Muscle layer of duodenum (tissue), 2 donors: ENCODE measurements around the gene RFNG.

ENCODE experiments used
- H3K27ac ChIP-seq: one replicate; pipeline ENCODE4 v1.7.0; 2013; ENCODE audit warnings: mild to moderate bottlenecking, low read length
- H3K27me3 ChIP-seq: one replicate; pipeline ENCODE4 v1.7.0; 2013; ENCODE audit warnings: low read depth, mild to moderate bottlenecking, control low read depth, low read length
- H3K36me3 ChIP-seq, 2 donors: one replicate each; pipeline ENCODE4 v1.7.0; 2013; ENCODE audit warnings: low read length in 2 of 2, control low read depth in 1 of 2, mild to moderate bottlenecking in 1 of 2; ENCODE audit not compliant: insufficient read depth in 2 of 2, control insufficient read depth in 1 of 2
- H3K4me1 ChIP-seq, 2 donors: one replicate each; pipeline ENCODE4 v1.7.0; 2013; ENCODE audit warnings: low read length in 2 of 2, mild to moderate bottlenecking in 2 of 2, control low read depth in 1 of 2, moderate library complexity in 1 of 2; ENCODE audit not compliant: insufficient read depth in 2 of 2, control insufficient read depth in 1 of 2
- H3K4me3 ChIP-seq, 2 donors: one replicate each; pipeline ENCODE4 v1.7.0; 2013; ENCODE audit warnings: low read length in 2 of 2, low read depth in 1 of 2, mild to moderate bottlenecking in 1 of 2
- H3K9me3 ChIP-seq, 2 donors: one replicate each; pipeline ENCODE4 v1.7.0; 2013; ENCODE audit warnings: low read length in 2 of 2, control low read depth in 1 of 2, mild to moderate bottlenecking in 1 of 2; ENCODE audit not compliant: control insufficient read depth in 1 of 2
- donor health status: healthy.

Gene RFNG

DNA sequence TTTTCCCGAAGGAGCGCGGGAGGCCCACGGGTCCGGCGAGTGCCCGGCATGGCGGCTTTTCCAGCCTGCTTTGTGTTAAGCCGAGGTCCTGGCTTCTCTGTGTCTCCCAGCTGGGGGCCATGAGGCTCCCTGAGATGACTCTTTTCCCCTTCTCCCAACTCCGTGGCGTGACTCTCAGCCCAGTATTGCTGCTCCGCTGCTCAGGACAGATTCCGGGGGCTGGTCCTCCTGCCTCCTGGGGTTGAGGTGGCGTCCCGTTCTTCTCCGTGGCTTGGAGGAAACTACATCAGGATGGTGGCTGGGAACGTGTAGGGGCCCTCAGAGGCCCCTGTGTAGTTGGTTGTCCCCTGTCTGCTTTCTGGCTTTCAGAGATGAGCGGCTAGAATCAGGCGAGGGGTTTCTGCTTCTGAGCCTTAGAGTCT is 1.0 kb upstream of the RFNG start:
- Histone ChIP-seq H3K27ac (no peak overlapping the region), H3K4me3 (peak overlapping the region; percentile 71 to 97), H3K36me3 (peaks cover 0 to 68% of the 10 kb centered on the region in 2 donors), H3K9me3 (no peaks in the 10 kb centered on the region), H3K4me1 (peaks cover 0 to 29% of the 10 kb centered on the region in 2 donors), H3K27me3 (no peaks in the 10 kb centered on the region)

DNA sequence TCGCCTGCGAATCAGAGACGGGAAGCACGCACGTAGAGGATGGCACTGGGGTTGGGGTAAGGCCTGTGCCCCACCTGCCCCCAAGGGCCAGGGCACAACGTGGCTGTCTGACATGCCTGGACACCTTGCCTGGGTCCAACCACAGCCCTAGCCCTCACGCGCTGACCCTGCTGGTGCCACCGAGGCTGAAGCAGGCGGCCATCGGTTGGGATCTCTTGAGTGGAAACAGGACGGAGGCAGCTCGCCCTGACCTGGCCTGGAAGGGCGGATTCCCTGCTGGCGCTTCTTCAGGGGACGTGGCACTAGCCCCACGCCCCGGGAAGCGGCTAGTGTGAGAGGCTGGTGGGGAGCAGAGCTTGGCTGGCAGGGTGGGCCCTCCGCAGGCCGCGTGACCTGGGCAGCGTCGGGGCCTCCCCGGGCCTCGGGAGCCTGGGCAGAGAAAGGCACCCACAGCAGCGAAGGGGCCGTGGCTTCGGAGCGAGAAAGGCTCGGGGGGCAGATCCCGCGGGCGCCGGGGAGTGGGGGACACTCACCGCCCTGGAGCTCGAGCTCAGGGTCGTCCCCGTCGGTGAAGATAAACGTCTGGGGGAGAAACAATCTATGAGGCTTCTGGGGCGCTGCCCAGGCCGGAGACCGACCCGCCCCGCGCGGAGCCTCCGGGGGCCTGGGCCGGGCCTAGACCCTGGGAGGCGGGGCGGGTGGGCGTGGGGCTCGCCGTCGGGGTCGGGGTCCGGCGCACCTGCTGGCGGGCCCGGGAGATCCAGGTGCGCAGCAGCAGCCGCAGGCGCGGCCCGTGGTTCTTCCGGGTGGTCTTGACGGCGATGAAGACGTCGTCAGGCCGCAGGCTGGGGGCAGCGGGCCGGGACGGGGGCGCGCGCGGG is 610 bp downstream of the RFNG start:
- no peaks in the 10 kb centered on the region for H3K9me3 ChIP-seq

DNA sequence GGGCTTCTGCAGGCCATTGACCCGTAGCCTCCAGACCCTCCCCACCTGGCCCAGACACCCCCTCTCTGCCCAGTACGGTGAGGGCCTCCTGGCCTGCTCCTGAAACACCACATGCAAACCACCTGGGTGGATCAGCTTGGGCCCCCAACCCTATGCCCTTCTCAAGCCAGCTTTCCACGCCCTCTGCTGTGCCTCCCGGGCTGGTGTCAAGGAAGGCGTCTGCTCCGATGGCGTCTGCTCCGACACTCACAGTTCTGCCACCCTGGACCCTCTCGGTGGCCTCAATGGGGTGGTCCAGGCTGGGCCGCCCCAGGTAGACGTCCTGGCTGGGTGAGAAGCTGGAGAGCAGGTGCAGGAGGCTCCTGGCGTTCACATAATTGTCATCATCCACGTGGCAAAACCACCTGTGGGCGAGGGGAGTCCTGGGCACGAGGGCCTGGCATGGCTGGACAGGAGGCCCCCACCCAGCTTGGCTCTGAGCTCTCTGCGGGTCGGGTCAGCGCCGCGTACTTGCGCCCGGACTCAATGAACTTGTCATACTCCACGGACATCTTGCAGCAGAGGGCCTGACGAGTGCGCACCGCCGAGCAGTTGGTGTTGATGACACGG is 1.4 kb downstream of the RFNG start:
- Histone ChIP-seq H3K4me1 (peaks cover 0 to 29% of the 10 kb centered on the region in 2 donors), H3K9me3 (no peaks in the 10 kb centered on the region), H3K4me3 (peak overlapping the region; percentile 46 to 97), H3K27me3 (no peaks in the 10 kb centered on the region), H3K27ac (no peak overlapping the region), H3K36me3 (peaks cover 5 to 52% of the 10 kb centered on the region in 2 donors)

More for the DNA sequence above, 610 bp downstream of the RFNG start:
- H3K27me3 ChIP-seq = no peaks in the 10 kb centered on the region
- H3K36me3 ChIP-seq = peaks cover 5 to 59% of the 10 kb centered on the region in 2 donors
- no peak overlapping the region for H3K27ac ChIP-seq
- H3K4me3 ChIP-seq = peak overlapping the region; percentile 46 to 97
- peaks cover 0 to 29% of the 10 kb centered on the region in 2 donors for H3K4me1 ChIP-seq

DNA sequence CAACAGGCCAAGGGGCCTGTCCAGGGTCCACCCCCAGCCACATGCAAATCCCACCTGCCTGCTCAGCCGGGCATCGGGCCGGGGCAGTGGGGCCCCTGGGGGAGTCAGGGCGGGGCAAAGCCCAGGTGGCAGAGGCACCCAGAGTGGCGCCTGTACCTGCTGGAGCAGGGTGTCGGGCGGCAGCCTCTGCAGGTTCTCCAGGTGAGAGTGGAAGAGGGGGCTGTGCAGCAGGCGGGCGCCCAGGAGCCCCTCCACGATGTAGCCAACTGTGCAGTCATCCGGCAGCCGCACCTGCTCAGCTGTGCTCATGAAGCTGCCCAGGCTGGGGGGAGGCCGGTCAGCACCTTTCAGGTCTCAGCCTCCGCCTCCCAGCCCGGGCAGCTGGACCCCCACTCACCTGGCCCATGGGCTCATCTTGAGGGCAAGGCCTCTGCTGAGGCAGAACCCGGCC is 2.1 kb downstream of the RFNG start:
- H3K4me3 ChIP-seq = no peak overlapping the region
- H3K27ac ChIP-seq = no peak overlapping the region
- no peaks in the 10 kb centered on the region for H3K9me3 ChIP-seq
- peaks cover 5 to 45% of the 10 kb centered on the region in 2 donors for H3K36me3 ChIP-seq
- H3K4me1 ChIP-seq = peaks cover 0 to 29% of the 10 kb centered on the region in 2 donors
- no peaks in the 10 kb centered on the region for H3K27me3 ChIP-seq

DNA sequence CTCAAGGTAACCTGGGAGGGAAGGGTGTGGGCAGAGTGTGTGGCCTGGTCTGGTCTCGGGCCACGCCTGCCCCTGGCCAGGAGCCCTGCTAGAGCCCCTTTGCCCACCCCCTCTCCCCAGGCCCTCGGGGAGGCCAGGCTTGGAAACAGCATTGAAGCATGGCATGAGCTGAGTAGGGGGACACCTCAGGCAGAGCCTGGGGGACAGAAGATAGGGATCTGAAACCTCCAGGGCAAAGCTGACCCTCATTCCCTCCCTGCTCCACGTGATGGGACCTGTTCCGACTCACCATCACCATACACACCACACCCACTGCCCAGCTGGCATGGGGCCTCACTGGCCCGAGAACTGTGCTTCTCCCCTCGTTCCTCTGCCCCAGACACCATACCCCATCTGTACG is 2.5 kb downstream of the RFNG start:
- no peaks in the 10 kb centered on the region for H3K9me3 ChIP-seq
- H3K4me1 ChIP-seq = peaks cover 0 to 29% of the 10 kb centered on the region in 2 donors
- H3K4me3 ChIP-seq = no peak overlapping the region
- H3K36me3 ChIP-seq = peaks cover 5 to 41% of the 10 kb centered on the region in 2 donors
- no peaks in the 10 kb centered on the region for H3K27me3 ChIP-seq
- no peak overlapping the region for H3K27ac ChIP-seq

DNA sequence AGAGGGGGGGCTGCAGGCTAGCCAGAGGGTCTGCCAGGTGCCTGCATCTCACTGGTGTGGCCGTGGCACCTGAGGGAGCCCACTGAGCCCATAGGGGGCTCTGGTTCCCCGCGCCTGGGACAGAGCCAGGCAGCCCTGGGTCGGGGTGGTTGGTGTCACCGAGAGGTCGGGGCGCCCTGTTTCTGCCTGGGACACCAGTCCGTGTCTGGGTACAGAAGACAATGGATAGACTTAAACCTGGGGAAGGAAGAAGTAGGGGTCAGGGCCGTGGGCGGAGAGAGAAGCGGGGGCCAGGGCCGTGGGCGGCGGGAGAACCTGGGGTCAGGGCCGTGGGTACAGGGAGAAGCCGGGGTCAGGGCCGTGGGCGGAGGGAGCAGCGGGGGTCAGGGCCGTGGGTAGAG is 3.0 kb downstream of the RFNG start:
- peaks cover 0 to 27% of the 10 kb centered on the region in 2 donors for H3K4me1 ChIP-seq
- H3K27ac ChIP-seq = no peak overlapping the region
- peaks cover 5 to 36% of the 10 kb centered on the region in 2 donors for H3K36me3 ChIP-seq
- H3K4me3 ChIP-seq = no peak overlapping the region
- no peaks in the 10 kb centered on the region for H3K27me3 ChIP-seq
- H3K9me3 ChIP-seq = no peaks in the 10 kb centered on the region

DNA sequence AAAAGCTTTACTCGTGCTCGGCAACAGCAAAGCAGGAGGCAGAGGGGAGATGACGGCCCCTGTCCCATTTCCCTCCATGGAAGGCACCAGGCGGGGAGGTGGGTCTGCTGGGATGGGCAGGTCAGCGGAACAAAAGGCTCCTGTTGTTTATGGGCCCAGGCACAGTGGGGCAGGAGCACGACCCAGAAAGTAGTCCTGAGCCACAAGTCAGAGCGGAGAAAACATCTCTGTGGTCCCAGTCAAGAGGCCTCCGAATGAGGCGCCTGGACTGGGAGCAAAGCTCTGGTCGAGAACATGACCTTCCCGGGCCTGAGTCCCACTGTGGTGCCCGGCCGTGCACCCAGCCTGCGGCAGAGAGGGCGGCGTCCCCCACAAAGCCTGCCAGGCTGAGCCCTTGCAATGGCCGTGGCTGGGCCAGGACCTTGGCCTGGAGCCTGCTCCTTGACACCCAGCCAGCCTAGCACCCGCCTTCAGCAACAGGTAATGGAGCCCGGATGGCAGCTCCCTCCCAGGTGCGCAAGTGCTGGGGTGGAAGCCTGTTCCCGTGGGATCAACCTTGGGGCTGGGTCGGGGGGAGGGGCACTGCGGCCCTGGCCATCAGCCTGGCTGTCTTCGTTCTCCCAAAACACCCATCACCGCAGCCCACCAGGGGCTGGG is 3.6 kb downstream of the RFNG start:
- Histone ChIP-seq H3K4me3 (no peak overlapping the region), H3K36me3 (peaks cover 5 to 33% of the 10 kb centered on the region in 2 donors), H3K9me3 (no peaks in the 10 kb centered on the region), H3K27me3 (no peaks in the 10 kb centered on the region), H3K4me1 (peaks cover 0 to 22% of the 10 kb centered on the region in 2 donors), H3K27ac (no peak overlapping the region)

DNA sequence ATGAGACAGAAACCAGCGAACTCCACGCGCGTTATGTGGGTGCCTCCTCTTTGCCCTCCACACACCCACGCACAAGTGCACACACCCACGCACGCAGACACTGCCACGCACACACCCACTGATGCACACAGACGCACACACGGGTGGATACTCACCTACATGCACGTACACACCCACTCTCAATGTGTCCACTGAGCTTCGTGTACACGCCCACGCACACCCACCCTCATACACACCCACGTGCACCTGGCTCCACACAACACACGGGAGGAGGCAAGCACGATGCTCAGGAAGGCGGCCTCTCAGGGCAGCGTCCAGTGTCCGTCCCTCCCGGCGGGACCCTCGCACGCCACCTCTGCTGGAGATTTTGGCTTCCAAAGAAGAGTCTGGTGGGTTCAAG is 4.2 kb downstream of the RFNG start:
- Histone ChIP-seq H3K4me3 (no peak overlapping the region), H3K27ac (no peak overlapping the region), H3K9me3 (no peaks in the 10 kb centered on the region), H3K27me3 (no peaks in the 10 kb centered on the region), H3K36me3 (peaks cover 5 to 33% of the 10 kb centered on the region in 2 donors), H3K4me1 (peaks cover 0 to 15% of the 10 kb centered on the region in 2 donors)

DNA sequence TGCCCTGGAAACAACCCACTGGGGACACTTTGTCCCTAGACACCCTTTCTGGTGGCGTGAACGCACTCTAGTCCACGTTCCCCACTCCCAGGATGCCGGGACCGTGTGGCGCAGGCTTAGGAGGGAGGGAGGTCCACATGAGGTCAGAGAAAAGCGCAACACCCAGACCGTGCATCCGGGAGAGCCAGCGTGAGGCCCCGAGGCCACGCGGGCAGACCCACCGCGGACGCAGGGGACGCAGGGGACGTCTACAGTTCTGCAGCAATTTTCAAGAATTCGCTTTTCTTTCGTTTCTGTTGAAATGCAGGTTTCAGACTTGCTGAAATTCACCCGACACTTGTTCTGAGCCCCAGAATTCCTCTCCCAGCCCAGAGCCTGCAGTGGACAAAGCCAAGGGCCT is 4.7 kb downstream of the RFNG start:
- Histone ChIP-seq H3K9me3 (no peaks in the 10 kb centered on the region), H3K27ac (no peak overlapping the region), H3K36me3 (peaks cover 5 to 33% of the 10 kb centered on the region in 2 donors), H3K27me3 (no peaks in the 10 kb centered on the region), H3K4me1 (peaks cover 0 to 12% of the 10 kb centered on the region in 2 donors), H3K4me3 (no peak overlapping the region)

DNA sequence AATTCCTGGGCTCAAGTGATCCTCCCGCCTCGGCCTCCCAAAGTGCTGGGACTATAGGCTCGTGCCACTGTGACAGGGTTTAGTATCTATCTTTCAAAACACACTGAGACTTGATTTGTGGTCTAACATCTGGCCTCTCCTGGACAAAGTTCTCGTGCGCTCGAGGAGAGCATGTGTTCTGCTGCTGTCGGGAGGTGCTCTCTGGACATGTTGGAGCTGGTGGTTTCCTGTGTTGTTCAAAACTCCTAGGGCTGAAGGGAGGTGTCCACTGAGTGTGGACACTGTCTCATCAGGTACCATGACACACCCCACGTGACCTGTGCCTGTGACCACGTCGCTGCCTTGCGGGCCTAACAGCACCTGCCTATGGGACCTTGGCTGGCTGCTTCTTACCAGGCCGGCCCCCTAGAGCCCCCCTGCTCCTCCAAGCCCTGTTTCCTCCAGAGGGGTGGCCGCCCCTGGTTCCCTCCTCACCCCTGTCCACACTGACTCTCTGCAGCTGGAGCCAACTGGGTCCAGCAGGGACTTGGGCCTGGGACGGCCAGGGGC is 5.6 kb downstream of the RFNG start:
- peaks cover 5 to 33% of the 10 kb centered on the region in 2 donors for H3K36me3 ChIP-seq
- H3K27me3 ChIP-seq = no peaks in the 10 kb centered on the region
- no peak overlapping the region for H3K27ac ChIP-seq
- H3K9me3 ChIP-seq = no peaks in the 10 kb centered on the region
- no peak overlapping the region for H3K4me3 ChIP-seq
- peaks cover 0 to 11% of the 10 kb centered on the region in 2 donors for H3K4me1 ChIP-seq

DNA sequence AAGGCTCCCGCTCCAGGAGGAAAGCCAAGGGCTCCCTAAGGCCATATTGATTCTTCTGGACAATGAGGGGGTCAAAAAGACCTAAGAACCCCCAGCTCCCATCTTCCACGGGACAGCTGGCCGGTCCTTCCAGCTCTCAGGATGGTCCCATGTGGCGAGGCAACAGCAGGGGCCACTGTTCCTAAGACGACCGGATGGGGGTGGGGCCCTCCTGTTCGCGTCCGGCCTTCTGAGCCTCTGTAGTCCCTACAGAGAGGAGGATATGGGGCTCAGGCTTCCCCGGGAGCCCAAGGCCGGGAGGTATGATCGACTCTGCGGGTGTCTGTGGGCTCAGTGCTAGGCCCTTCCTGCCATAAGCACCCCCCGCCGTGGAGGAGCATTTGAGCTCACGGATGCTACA is 8.1 kb downstream of the RFNG start:
- H3K9me3 ChIP-seq = no peaks in the 10 kb centered on the region
- H3K4me1 ChIP-seq = no peaks in the 10 kb centered on the region
- no peak overlapping the region for H3K27ac ChIP-seq
- H3K27me3 ChIP-seq = no peaks in the 10 kb centered on the region
- H3K4me3 ChIP-seq = no peak overlapping the region
- peaks cover 5 to 15% of the 10 kb centered on the region in 2 donors for H3K36me3 ChIP-seq
